Prostate gland (tissue), 2 donors: Measurements from ENCODE around the gene SHF. TPM values are rescaled to one million over a fixed set of nuclear protein-coding genes. Genes with fewer than 3 reads are reported as not detected.
"Not testable (repeated sequence)": the region's sequence is repeated elsewhere in the genome, so short reads cannot be mapped to it uniquely, and the experiment has no call there.

Source experiments
- DNase-seq: peaks from one replicate; pipeline ENCODE4 v3.0.0-alpha.2; 2019; ENCODE audit warnings: low spot score
- H3K27ac ChIP-seq, 2 donors: fragments of 200-600 bp; sonication (generic); 2 replicates each; pipeline ENCODE4 v1.5.1; 2017 to 2019
- H3K27me3 ChIP-seq: fragments of 200-600 bp; sonication (generic); replicated peaks from 2 replicates; pipeline ENCODE4 v1.5.1; 2019; ENCODE audit not compliant: insufficient read depth
- H3K36me3 ChIP-seq, 2 donors: fragments of 200-600 bp; sonication (generic); 1 replicate in 1 of 2; 2 replicates in 1 of 2; pipeline versions ENCODE4 v1.5.1 to v1.8.1; 2017 to 2019
- H3K4me1 ChIP-seq: fragments of 200-600 bp; sonication (generic); replicated peaks from 2 replicates; pipeline ENCODE4 v1.5.1; 2019
- H3K4me3 ChIP-seq, 2 donors: fragments of 200-600 bp; sonication (generic); 2 replicates each; pipeline ENCODE4 v1.5.1; 2017 to 2019
- H3K9me3 ChIP-seq: fragments of 200-600 bp; sonication (generic); 2 replicates; pipeline ENCODE4 v1.5.1; 2017
- POLR2A ChIP-seq: fragments of 450-650 bp; IDR thresholded peaks from one replicate; pipeline ENCODE4 v1.6.1; 2016; ENCODE audit warnings: antibody characterized with exemption, mild to moderate bottlenecking
- POLR2AphosphoS5 ChIP-seq: sonication (generic); formaldehyde crosslinking; IDR thresholded peaks from one replicate; pipeline ENCODE4 v1.6.1; 2017; ENCODE audit warnings: antibody characterized with exemption
- WGBS: methylation state at CpG from one replicate; pipeline ENCODE4 v1.1.5; 2018; 5-methylcytosine and 5-hydroxymethylcytosine counted together
- intact Hi-C: fragments of 100-400 bp; cut with DNase I; formaldehyde crosslinking; loops from one replicate; pipeline ENCODE4 v1.14.2; 2022
- total RNA-seq, 2 donors: library from RNA; depleted of rRNA; stranded (reverse); fragments of >200 nt; gene quantifications; one replicate each; pipeline ENCODE4 v1.1.0, GENCODE V29; 2016
- TF ChIP-seq, protein P1 (sequence below), 4 experiments: fragments of 200-600 bp in 2 of 4; fragments of 450-650 bp in 2 of 4; sonication (generic) in 2 of 4; IDR thresholded peaks; 1 replicate in 3 of 4; 2 replicates in 1 of 4; pipeline ENCODE4 v1.5.1; 2016 to 2019; ENCODE audit warnings: antibody characterized with exemption in 4 of 4, mild to moderate bottlenecking in 2 of 4, moderate library complexity in 2 of 4

SHF gene, protein sequence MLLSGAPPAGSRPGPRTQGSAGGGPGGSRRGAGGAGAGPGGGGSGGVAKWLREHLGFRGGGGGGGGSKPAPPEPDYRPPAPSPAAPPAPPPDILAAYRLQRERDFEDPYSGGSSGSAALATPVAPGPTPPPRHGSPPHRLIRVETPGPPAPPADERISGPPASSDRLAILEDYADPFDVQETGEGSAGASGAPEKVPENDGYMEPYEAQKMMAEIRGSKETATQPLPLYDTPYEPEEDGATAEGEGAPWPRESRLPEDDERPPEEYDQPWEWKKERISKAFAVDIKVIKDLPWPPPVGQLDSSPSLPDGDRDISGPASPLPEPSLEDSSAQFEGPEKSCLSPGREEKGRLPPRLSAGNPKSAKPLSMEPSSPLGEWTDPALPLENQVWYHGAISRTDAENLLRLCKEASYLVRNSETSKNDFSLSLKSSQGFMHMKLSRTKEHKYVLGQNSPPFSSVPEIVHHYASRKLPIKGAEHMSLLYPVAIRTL
- total RNA-seq = 10 to 100 TPM; 11.2 to 13.7 TPM

DNA sequence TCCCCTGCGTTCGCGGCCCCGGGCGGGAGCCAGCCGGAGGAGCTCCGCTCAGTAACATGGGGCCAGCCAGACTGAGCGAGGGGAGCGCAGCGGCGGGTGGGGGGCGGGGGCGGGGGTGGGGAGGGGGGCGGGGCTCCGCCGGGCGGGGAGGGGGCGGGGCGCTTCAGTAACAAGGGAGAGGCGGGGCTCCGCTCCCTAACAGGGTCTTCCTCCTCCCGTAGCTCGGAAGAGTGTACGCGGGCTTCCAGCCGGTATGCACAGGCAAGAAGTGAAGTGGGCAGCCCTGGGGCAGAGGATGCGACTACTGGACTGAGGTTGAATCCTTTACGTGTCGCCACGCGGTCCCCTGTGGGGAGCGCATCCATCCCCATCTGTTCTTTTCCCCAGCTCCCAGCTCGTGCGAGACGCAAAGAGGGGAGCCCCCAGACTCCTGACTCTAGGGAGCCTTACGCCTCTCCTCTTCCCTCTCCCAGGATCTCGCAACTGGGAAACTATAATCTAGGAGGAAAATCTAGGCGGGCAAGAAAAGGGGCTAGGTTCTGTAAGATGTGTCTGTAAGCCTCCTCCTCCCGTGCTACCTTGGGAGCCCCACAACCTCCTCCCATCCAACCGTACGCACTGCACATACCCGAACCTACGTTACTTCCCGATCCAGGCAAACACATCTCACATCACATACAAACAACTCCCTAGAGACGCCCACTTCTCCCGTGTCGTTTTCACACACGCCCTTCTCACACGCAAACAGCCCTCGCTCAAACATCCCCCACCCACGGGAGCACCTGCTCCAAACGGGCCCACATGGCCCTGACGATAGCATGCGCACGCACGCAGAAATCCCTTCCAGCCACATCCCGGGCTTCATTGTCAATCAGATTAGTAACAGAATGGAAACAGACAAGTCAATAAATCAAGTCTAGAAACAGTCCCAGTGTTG lies at the start of gene SHF:
Gene SHF, minus strand, starts transcription at position 73 of the 937 bp plus-strand sequence. Its CDS starts 15 bp downstream, at position 58.
- H3K9me3 ChIP-seq = no peaks in the 10 kb centered on the region
- H3K27me3 ChIP-seq = no peaks in the 10 kb centered on the region
- DNase-seq = peak; percentile 59
- H3K4me1 ChIP-seq = peaks cover 4% of the 10 kb centered on the region
- peak within 1 kb of the TSS; percentile 77 to 80 for H3K27ac ChIP-seq
- WGBS = under 1% methylated on average over 50 of the region's 57 CpGs
- intact Hi-C loops = loop anchor here (2.0 kb wide), 1 partner anchor 13 kb away; no protein-coding TSS in a partner anchor
- H3K36me3 ChIP-seq = no peaks in the 10 kb centered on the region
- peak; percentile 53 for TF ChIP-seq POLR2A
- no peak for TF ChIP-seq POLR2AphosphoS5
- TF ChIP-seq, protein P1, sequence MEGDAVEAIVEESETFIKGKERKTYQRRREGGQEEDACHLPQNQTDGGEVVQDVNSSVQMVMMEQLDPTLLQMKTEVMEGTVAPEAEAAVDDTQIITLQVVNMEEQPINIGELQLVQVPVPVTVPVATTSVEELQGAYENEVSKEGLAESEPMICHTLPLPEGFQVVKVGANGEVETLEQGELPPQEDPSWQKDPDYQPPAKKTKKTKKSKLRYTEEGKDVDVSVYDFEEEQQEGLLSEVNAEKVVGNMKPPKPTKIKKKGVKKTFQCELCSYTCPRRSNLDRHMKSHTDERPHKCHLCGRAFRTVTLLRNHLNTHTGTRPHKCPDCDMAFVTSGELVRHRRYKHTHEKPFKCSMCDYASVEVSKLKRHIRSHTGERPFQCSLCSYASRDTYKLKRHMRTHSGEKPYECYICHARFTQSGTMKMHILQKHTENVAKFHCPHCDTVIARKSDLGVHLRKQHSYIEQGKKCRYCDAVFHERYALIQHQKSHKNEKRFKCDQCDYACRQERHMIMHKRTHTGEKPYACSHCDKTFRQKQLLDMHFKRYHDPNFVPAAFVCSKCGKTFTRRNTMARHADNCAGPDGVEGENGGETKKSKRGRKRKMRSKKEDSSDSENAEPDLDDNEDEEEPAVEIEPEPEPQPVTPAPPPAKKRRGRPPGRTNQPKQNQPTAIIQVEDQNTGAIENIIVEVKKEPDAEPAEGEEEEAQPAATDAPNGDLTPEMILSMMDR (IDR thresholded peaks at IDR 0.05) = no peak
- H3K4me3 ChIP-seq = peak within 1 kb of the TSS; percentile 68 to 75

DNA sequence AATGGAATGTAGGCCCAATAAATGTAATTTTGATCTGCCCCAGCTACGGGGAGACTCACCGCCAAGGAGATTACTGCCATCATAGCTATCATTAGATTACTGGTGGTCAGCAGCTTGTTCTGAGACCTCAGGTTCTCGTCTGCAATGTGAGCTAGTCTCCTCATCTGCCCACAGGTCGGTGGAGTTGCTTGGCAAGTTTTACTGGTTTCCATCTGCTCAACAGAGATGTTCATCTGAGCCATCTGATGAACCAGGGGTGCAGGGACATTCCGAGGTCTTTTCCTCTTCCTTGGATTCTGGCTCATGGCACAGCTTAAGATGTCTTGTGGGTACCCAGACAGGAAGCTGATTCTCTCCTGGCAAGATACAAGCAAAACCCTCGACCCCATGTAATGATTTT lies 49.0 kb upstream of the SHF start:
- H3K36me3 ChIP-seq, H3K4me3 ChIP-seq, H3K4me1 ChIP-seq, H3K9me3 ChIP-seq, DNase-seq, intact Hi-C loops, H3K27me3 ChIP-seq, H3K27ac ChIP-seq: not testable (repeated sequence)
- 38% methylated on average over 6 of the region's 6 CpGs for WGBS

DNA sequence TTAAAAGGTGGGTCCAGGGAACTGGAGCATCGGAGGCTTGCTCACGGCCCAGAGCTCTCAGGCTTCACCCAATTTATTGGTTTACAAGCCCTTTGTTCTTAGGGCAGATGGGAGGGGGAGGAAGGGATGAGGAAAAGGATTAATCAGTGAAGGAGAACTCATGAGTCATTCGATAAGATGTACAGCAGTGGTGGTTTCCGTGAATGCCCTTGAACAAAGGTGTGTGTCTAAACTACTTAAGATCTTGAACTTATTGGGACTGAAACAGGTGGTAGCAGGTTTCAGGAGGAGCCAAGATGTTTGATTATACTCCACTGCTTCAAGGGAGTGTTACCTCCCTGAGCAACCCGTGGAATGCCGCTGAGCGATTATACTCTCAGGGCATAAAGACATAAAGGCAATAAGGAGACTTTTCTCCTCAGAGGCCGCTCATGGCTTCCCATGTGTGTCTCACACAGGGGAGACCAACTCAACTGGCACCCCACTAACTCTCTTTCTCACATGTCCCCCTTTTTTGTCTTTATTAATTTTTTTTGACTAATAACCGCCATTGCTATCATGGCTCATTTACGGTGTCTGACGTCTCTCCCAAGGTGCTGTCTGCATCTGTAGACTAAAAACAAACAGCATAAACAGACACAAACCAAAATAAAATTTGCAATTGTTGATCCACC lies 46.9 kb upstream of the SHF start:
- no peaks in the 10 kb centered on the region for H3K27me3 ChIP-seq
- no peak overlapping the region for H3K4me3 ChIP-seq
- H3K4me1 ChIP-seq = no peaks in the 10 kb centered on the region
- 69% methylated on average over 11 of the region's 11 CpGs for WGBS
- no peak for TF ChIP-seq POLR2A
- no peak for TF ChIP-seq POLR2AphosphoS5
- TF ChIP-seq, protein P1 (IDR thresholded peaks at IDR 0.05) = no peak
- DNase-seq = no peak
- intact Hi-C loops = no loop called here
- H3K9me3 ChIP-seq = no peaks in the 10 kb centered on the region
- no peaks in the 10 kb centered on the region for H3K36me3 ChIP-seq
- no peak overlapping the region for H3K27ac ChIP-seq

DNA sequence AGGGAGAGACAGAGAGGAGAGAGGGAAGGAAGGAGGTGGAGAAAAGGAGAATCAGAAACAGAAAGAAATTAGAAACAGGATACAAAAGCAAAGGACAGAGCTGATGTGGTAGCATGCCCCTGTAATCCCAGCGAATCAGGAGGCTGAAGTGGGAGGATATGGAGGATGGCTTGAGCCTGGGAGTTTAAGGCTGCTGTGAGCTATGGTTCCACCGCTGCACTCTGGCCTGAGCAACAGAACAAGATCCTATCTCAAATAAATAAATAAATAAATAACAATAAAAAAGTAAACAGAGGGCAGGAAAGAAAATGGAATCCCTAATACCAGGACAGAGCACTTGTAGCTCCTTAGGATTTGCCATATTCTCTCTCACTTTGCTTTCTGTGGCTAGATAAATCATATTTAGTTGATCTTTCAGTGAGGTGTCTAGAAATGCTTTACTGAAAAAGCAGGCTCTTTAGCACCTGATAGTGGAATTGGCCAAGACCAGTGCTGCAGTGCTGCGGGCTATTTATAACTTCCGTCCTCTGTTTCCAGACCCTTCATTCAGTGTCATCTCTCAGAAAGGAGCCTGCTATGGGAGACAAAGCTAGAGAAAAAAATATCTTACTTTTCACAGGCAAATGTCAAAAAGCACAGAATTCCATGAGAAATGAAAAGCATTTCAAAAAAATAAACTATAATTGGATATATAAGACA lies 44.2 kb upstream of the SHF start:
- intact Hi-C loops = no loop called here
- Histone ChIP-seq H3K9me3 (no peaks in the 10 kb centered on the region), H3K27me3 (no peaks in the 10 kb centered on the region), H3K36me3 (no peaks in the 10 kb centered on the region), H3K27ac (no peak overlapping the region), H3K4me1 (no peaks in the 10 kb centered on the region), H3K4me3 (no peak overlapping the region)
- no peak for TF ChIP-seq POLR2A
- TF ChIP-seq, protein P1 (IDR thresholded peaks at IDR 0.05) = no peak
- TF ChIP-seq POLR2AphosphoS5 = no peak
- no peak for DNase-seq
- 84% methylated on average over 4 of the region's 4 CpGs for WGBS
